Hepatocyte (in vitro differentiated cells): ENCODE measurements around the gene ATP9A. TPM values are rescaled to one million over a fixed set of nuclear protein-coding genes. Genes with fewer than 3 reads are reported as not detected.

Experiments used
- DNase-seq: peaks from one replicate; pipeline ENCODE4 v3.0.0-alpha.2; 2016; ENCODE audit warnings: low spot score
- H2AFZ ChIP-seq: fragments of 200-600 bp; sonication (generic); 2 replicates; pipeline ENCODE4 v1.6.0; 2016; ENCODE audit warnings: antibody characterized with exemption, mild to moderate bottlenecking
- H3K27ac ChIP-seq: fragments of 200-600 bp; sonication (generic); 2 replicates; pipeline ENCODE4 v1.5.1; 2016; ENCODE audit warnings: mild to moderate bottlenecking
- H3K27me3 ChIP-seq: fragments of 200-600 bp; sonication (generic); 2 replicates; pipeline ENCODE4 v1.6.1; 2016
- H3K36me3 ChIP-seq: fragments of 200-600 bp; sonication (generic); replicated peaks from 2 replicates; pipeline ENCODE4 v1.5.1; 2016; ENCODE audit warnings: low read depth; ENCODE audit not compliant: insufficient read depth
- H3K4me1 ChIP-seq: fragments of 200-600 bp; sonication (generic); 2 replicates; pipeline ENCODE4 v1.5.1; 2016; ENCODE audit warnings: mild to moderate bottlenecking, moderate library complexity; ENCODE audit not compliant: insufficient read depth
- H3K4me2 ChIP-seq: fragments of 200-600 bp; sonication (generic); 2 replicates; pipeline ENCODE4 v1.6.0; 2016
- H3K4me3 ChIP-seq: fragments of 200-600 bp; sonication (generic); 2 replicates; pipeline ENCODE4 v1.5.1; 2016; ENCODE audit warnings: mild to moderate bottlenecking
- H3K79me2 ChIP-seq: fragments of 200-600 bp; sonication (generic); 2 replicates; pipeline ENCODE4 v1.6.0; 2017; ENCODE audit warnings: mild to moderate bottlenecking
- H3K9me2 ChIP-seq: fragments of 200-600 bp; sonication (generic); replicated peaks from 2 replicates; pipeline ENCODE4 v1.6.0; 2017; ENCODE audit warnings: mild to moderate bottlenecking; ENCODE audit not compliant: insufficient read depth
- H3K9me3 ChIP-seq: fragments of 200-600 bp; sonication (generic); 2 replicates; pipeline ENCODE4 v1.5.1; 2016; ENCODE audit warnings: low read depth, mild to moderate bottlenecking
- H4K20me1 ChIP-seq: fragments of 200-600 bp; sonication (generic); 2 replicates; pipeline ENCODE4 v1.6.0; 2016; ENCODE audit warnings: mild to moderate bottlenecking; ENCODE audit not compliant: insufficient read depth, poor library complexity, severe bottlenecking
- CTCF ChIP-seq: fragments of 200-600 bp; sonication (generic); IDR thresholded peaks from 2 replicates; pipeline ENCODE4 v1.5.1; 2016; ENCODE audit warnings: antibody characterized with exemption, mild to moderate bottlenecking; ENCODE audit not compliant: poor library complexity
- EZH2 ChIP-seq: fragments of 200-600 bp; sonication (generic); IDR thresholded peaks from 2 replicates; pipeline ENCODE4 v1.6.1; 2016; ENCODE audit warnings: antibody characterized with exemption, mild to moderate bottlenecking, borderline replicate concordance
- EZH2phosphoT487 ChIP-seq: fragments of 200-600 bp; sonication (generic); IDR thresholded peaks from one replicate; pipeline ENCODE4 v1.6.1; 2018; ENCODE audit warnings: antibody characterized with exemption, mild to moderate bottlenecking, low read depth, moderate library complexity; ENCODE audit not compliant: unreplicated experiment, severe bottlenecking
- WGBS: methylation state at CpG from one replicate; pipeline ENCODE4 v1.1.6; 2016; ENCODE audit warnings: low lambda C conversion rate; ENCODE audit errors: missing lambda C conversion rate; 5-methylcytosine and 5-hydroxymethylcytosine counted together
- polyA plus RNA-seq: library from polyadenylated mRNA; unstranded; fragments of >200 nt; fragmentation: Nextera tagmentation; extraction: Ambion mirVana; gene quantifications from 2 replicates; pipeline ENCODE4 v1.2.1, GENCODE V29; 2016
- total RNA-seq: library from RNA; depleted of rRNA; stranded (reverse); fragments of >200 nt; gene quantifications from 2 replicates; pipeline ENCODE4 v1.2.3, GENCODE V29; 2014

The ATP9A gene
- total and polyA plus RNA-seq, 2 experiments from 2014 or later, result 12.1 to 28.1 TPM

- TF ChIP-seq EZH2 (no peak), EZH2phosphoT487 (no peak), CTCF (no peak)
- H3K79me2 ChIP-seq, result no peaks in the 10 kb centered on the region
- no peaks in the 10 kb centered on the region for H4K20me1 ChIP-seq
- H3K27me3 ChIP-seq, result no peaks in the 10 kb centered on the region
- over 99% methylated on average over 14 of the region's 14 CpGs for WGBS
- H3K9me2 ChIP-seq, result no peaks in the 10 kb centered on the region
- H3K36me3 ChIP-seq, result no peaks in the 10 kb centered on the region
- no peaks in the 10 kb centered on the region for H3K9me3 ChIP-seq
- H2AFZ ChIP-seq, result no peak overlapping the region
- no peak overlapping the region for H3K4me3 ChIP-seq
- DNase-seq, result no peak
- no peak overlapping the region for H3K27ac ChIP-seq
- H3K4me1 ChIP-seq, result no peaks in the 10 kb centered on the region
- H3K4me2 ChIP-seq, result no peak overlapping the region
These were observed 163.3 kb downstream of the ATP9A start for GRCh38 chr20:51604851-51605250.

DNA sequence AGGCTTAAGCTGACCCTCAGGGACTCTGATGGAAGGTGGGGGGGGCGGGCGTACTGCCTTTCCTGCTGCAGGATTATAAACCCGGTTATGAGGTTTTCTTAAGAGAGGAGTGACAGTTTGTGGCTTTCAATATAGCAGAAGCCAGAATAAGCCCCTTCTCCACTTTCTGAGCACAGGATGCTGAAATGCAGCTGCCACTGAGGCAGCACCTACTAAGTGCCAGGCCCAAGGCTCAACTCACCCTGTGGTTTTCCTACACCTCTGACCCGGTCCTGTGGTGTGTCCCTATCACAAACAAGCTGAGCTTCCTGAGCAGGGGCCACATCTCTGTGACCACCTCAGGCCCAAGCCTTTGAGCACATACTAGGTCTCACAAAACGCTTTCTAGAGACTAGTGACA is 166.1 kb downstream of the ATP9A start:
- no peaks in the 10 kb centered on the region for H3K4me1 ChIP-seq
- no peak overlapping the region for H3K27ac ChIP-seq
- 90% methylated on average over 5 of the region's 5 CpGs for WGBS
- H3K36me3 ChIP-seq, result no peaks in the 10 kb centered on the region
- H3K9me2 ChIP-seq, result no peaks in the 10 kb centered on the region
- no peak overlapping the region for H3K4me2 ChIP-seq
- H2AFZ ChIP-seq, result no peak overlapping the region
- H4K20me1 ChIP-seq, result no peaks in the 10 kb centered on the region
- no peak overlapping the region for H3K4me3 ChIP-seq
- DNase-seq, result no peak
- no peaks in the 10 kb centered on the region for H3K79me2 ChIP-seq
- TF ChIP-seq EZH2, result no peak
- TF ChIP-seq EZH2phosphoT487, result no peak
- no peak for TF ChIP-seq CTCF
- H3K27me3 ChIP-seq, result no peaks in the 10 kb centered on the region
- H3K9me3 ChIP-seq, result no peaks in the 10 kb centered on the region

DNA sequence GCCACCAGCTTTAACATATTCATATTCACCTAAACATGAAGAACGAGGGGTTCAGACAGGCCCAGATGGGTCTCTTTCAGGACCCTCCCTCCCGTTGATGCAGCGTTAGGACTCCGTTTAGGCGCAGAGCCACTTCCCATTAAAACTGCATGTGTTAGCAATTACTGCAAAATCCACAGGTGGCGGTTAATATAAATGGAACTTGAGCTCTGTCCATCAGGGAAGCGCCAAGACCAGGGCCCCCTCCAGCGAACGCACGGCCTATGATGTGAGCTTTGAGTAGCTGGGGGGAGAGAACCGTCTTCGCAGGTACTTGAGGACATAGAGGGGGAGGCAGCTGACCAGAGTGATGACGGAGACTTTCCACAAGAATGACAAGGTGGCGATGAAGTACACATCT is 167.2 kb downstream of the ATP9A start:
- no peaks in the 10 kb centered on the region for H3K79me2 ChIP-seq
- H3K36me3 ChIP-seq, result no peaks in the 10 kb centered on the region
- no peak overlapping the region for H2AFZ ChIP-seq
- no peaks in the 10 kb centered on the region for H3K27me3 ChIP-seq
- H3K4me3 ChIP-seq, result no peak overlapping the region
- no peak for DNase-seq
- TF ChIP-seq EZH2phosphoT487, result no peak
- no peaks in the 10 kb centered on the region for H3K9me3 ChIP-seq
- no peaks in the 10 kb centered on the region for H3K4me1 ChIP-seq
- no peaks in the 10 kb centered on the region for H3K9me2 ChIP-seq
- no peak overlapping the region for H3K4me2 ChIP-seq
- H4K20me1 ChIP-seq, result no peaks in the 10 kb centered on the region
- no peak overlapping the region for H3K27ac ChIP-seq
- 68% methylated on average over 14 of the region's 14 CpGs for WGBS

- no peak for DNase-seq
- Histone ChIP-seq H2AFZ (no peak overlapping the region), H3K4me1 (no peaks in the 10 kb centered on the region), H4K20me1 (no peaks in the 10 kb centered on the region), H3K79me2 (no peaks in the 10 kb centered on the region), H3K27ac (no peak overlapping the region), H3K36me3 (no peaks in the 10 kb centered on the region), H3K4me3 (no peak overlapping the region), H3K9me2 (no peaks in the 10 kb centered on the region), H3K27me3 (no peaks in the 10 kb centered on the region), H3K4me2 (no peak overlapping the region), H3K9me3 (no peaks in the 10 kb centered on the region)
- WGBS, result 75% methylated on average over 7 of the region's 7 CpGs
- TF ChIP-seq EZH2phosphoT487 (no peak), CTCF (no peak), EZH2 (no peak)
These were observed 168.2 kb downstream of the ATP9A start for GRCh38 chr20:51600016-51600420.
